Subcutaneous adipose tissue (tissue), 4 donors: Measurements from ENCODE around the gene FGF2. TPM values are rescaled to one million over a fixed set of nuclear protein-coding genes. Genes with fewer than 3 reads are reported as not detected.

Source experiments
- total RNA-seq, 4 donors: library from RNA; depleted of rRNA; stranded (reverse); fragments of >200 nt; gene quantifications; one replicate each; pipeline ENCODE4 v1.1.0, GENCODE V29; 2016
- TF ChIP-seq, protein P1 (sequence below): fragments of 450-650 bp; IDR thresholded peaks from one replicate; pipeline ENCODE4 v1.5.1; 2016; ENCODE audit warnings: low read depth, mild to moderate bottlenecking, control low read depth, antibody characterized with exemption, moderate library complexity

FGF2 gene
- total RNA-seq, 4 donors from 2014 or later, result 35.5 to 51.5 (median 44.5) TPM

DNA sequence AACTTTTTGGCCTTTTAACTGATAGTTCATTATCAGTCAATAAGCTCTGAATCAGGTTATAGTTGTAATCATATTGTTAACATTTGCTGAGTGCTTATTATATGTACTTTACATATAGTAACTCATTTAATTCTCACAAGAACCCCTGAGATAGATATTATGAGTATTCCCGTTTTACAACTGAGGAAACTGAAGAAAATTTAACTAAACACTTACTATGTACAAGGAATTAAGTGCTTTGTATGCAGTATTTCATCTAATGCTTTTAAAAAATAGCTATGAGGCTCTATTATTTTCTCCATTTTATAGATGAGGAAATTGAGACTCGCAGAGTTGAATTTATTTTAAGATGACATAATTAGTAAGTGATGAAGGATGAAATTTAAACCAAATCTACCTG lies 27.7 kb upstream of the FGF2 start:
- TF ChIP-seq, protein P1, sequence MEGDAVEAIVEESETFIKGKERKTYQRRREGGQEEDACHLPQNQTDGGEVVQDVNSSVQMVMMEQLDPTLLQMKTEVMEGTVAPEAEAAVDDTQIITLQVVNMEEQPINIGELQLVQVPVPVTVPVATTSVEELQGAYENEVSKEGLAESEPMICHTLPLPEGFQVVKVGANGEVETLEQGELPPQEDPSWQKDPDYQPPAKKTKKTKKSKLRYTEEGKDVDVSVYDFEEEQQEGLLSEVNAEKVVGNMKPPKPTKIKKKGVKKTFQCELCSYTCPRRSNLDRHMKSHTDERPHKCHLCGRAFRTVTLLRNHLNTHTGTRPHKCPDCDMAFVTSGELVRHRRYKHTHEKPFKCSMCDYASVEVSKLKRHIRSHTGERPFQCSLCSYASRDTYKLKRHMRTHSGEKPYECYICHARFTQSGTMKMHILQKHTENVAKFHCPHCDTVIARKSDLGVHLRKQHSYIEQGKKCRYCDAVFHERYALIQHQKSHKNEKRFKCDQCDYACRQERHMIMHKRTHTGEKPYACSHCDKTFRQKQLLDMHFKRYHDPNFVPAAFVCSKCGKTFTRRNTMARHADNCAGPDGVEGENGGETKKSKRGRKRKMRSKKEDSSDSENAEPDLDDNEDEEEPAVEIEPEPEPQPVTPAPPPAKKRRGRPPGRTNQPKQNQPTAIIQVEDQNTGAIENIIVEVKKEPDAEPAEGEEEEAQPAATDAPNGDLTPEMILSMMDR, result no peak

DNA sequence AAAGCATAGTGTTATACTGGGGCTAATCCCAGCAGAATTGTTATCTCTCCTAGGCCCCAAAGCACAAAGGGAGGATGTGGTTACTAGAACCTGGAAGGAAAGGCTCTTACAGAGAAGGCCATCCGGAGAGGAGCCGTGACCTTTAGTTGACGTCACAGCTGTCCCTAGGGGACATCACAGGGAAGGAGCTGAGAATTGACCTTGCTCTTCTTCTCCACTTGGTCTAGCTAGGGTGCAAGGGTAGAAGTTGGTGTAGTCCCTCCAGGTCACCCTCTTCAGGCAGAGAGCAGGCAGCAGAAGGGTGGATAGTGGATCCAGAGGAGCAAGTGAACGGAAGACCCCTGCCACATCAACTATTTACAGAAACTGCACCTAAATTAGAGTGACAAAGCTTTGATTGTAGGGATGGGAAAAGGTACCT lies 22.8 kb upstream of the FGF2 start:
- TF ChIP-seq, protein P1, result no peak

DNA sequence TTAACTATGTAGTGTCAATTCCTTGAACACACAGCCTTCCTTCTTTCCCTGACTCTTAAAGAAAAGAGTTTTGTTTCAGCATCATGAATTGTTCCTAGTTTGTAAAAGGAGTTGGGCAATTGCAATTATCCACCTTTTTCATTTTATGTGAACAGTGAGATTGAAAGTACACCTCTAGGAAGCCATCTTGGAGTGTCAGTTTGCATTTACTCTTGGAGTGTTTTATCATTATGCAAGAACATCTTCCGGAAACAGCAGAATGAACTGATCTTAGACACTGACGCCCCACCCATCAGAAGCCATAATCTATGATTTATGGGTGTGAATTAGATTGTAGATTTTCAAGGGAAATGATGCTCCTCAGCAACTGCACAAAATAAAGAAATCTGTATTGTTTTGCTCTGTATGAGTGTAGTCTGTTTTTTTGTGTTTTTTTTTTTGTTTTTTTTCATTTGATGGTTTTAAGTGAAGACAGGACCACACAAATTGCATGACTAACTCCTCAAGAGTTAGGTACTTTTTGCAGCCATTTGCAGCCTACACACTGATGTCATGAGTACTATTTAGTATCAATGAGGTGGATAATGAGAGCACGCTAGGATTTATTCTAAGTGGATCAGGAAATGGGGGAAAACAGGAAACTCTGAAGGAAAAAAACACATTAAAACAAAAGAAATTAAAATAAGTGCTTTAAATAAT lies 19.5 kb upstream of the FGF2 start:
- TF ChIP-seq, protein P1, result no peak

DNA sequence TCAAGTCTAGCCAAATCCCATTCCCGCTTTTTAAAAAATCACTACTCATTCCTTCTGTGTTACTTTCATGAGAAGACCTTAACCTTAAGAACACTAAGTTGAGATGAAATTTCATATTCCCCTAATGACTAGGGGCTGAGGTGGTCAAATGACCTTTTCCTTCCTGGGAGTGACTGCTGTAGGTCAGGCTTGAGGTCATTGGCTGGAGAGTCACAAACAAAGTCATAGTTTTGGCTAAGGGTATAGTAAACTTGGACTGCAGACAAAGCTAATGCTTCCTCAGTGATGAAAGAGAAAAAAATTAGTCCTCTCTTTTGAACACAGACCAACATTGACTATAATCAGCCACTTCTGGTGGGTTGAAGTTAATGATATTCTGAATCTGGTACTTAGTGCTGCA lies 16.0 kb upstream of the FGF2 start:
- TF ChIP-seq, protein P1, result no peak

DNA sequence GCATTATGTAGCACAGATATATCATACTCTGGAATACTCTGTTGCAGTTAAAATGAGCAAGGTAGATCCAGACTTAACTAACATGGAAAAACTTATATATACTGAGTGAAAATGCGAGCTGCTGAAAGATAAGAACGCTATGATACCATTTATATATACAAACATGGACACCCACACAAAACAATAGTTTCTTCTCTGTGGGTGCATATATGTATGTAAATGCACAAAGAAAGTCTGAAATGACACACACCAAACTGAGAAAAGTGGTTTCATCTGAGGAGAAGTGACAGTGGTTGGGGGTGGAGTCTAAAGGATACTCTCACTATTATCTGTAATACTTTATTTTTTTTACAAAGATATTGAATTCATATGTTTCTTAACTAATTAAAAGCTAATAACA lies 12.2 kb upstream of the FGF2 start:
- TF ChIP-seq, protein P1, result no peak

DNA sequence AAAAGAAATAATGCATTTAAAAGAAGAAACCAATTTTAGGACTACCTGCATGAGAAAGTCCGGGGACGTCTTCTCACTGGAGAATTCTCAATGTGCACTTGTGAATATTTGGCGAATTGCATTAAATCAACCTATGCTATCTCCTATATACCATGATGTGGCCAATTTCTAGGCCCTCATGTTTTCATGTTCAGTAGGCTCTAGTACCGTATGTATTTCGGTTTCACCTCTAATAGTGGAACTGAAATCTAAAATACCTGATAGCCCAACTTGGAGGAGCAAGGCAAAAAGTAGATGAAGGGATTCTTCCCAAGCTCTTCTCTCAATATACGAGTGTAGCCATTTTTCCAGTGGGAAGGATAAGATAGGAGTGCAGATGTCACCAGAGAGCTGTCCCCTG lies 11.4 kb upstream of the FGF2 start:
- TF ChIP-seq, protein P1, result no peak

DNA sequence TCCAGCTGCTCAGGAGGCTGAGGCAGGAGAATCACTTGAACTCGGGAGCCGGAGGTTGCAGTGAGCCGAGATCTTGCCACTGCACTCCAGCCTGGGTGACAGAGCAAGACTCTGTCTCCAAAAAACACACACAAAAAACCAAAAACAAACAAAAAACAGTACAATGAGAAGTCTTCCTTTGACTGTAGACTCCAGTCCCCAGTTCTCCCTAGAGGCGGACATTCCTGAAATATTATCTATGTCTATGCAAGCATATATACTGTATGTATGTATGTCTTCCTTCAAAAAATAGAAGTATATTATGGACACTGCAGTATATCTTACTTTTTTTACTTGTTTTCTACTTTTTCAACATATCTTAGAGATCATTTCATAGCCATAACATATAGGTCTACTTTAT lies 10.2 kb upstream of the FGF2 start:
- TF ChIP-seq, protein P1, result no peak
